Erythroblast (primary cell): ENCODE results near the gene BET1L.
"Not testable (repeated sequence)": the region's sequence is repeated elsewhere in the genome, so short reads cannot be mapped to it uniquely, and the experiment has no call there.

Source experiments
- DNase-seq, 2 experiments: peaks; one replicate each; lab custom pipeline; 2025; lab: John Stamatoyannopoulos, UW
- GATA1 ChIP-seq: IDR thresholded peaks from 2 replicates; pipeline ENCODE4 v1.6.1; 2011; ENCODE audit warnings: low read depth, mild to moderate bottlenecking, control low read depth, low read length, moderate library complexity
- POLR2A ChIP-seq: IDR thresholded peaks from 2 replicates; pipeline ENCODE4 v1.6.1; 2011; ENCODE audit warnings: mild to moderate bottlenecking, low read length

Gene BET1L

DNA sequence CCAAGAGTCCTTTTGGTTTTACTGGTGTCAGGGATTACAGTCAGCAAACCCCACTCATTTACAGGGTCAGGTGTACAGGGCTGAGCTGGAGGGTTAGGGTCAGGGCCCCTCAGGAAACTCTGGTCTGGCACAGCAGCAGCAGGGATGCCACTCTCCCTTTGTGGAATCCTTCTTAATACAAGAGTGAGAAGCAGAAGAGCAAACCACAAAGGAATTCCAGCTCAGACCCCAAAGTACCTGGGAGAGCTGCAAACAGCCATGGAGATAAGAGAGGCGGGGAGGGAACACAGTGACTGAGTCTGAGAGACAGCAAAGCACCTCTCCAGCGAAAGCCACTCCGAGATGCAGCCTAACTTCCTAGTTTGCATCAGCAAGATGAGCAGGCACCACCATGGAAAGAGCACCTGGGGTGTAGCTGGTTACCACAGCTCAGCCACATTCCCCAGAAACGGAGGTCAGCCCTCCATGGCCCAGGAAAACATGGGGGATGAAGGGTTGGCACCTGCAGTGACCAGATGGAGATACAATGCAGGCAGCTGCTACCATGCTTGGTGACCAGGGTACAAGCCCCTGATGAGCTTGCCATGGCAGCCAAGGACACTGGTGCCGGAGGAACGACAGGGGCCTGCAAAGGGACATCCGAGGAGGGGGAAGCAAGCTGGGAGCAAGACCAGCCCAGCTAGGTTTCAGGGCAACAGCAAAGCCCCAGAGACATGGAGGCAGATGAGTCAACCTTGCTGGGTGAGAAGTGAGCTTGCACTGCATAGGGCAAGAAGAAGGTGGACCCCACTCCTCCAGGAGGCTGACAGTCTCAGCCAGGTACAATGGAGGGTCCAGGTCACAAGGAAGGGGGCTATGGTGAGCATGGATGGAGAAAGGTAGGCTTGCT, 3.9 kb downstream of the BET1L start:
- TF ChIP-seq GATA1 (no peak), POLR2A (peak; percentile 6)
- no peak for DNase-seq

DNA sequence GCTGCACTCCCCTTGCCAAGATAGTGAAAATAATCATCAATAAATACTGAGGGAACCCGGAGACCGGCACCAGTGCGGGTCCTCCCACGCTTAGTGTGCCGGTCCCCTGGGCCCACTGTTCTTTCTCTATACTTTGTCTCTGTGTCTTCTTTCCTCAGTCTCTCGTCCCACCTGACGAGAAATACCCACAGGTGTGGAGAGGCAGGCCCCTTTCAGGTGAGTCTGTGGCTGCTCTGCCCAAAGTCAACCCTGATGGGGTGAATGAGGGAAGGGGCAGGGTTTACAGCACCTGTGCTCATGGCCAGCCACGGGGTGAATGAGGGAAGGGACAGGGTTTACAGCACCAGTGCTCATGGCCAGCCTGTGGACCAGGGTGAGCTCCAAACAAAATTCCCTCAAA, 4.7 kb downstream of the BET1L start:
- TF ChIP-seq POLR2A: no peak
- no peak for DNase-seq

DNA sequence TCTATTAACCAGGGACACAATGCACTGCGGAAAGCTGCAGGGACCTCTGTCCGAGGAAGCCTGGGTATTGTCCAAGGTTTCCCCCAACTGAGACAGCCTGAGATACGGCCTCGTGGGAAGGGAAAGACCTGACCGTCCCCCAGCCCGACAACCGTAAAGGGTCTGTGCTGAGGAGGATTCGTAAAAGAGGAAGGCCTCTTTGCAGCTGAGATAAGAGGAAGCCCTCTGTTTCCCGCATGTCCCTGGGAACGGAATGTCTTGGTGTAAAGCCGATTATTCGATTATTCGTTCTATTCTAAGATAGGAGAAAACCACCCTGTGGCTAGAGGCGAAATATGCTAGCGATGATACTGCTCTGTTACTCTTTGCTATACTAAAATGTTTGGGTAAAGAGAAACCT, 5.2 kb downstream of the BET1L start:
- DNase-seq: no peak
- peak; percentile 17 for TF ChIP-seq POLR2A
- TF ChIP-seq GATA1: no peak

DNA sequence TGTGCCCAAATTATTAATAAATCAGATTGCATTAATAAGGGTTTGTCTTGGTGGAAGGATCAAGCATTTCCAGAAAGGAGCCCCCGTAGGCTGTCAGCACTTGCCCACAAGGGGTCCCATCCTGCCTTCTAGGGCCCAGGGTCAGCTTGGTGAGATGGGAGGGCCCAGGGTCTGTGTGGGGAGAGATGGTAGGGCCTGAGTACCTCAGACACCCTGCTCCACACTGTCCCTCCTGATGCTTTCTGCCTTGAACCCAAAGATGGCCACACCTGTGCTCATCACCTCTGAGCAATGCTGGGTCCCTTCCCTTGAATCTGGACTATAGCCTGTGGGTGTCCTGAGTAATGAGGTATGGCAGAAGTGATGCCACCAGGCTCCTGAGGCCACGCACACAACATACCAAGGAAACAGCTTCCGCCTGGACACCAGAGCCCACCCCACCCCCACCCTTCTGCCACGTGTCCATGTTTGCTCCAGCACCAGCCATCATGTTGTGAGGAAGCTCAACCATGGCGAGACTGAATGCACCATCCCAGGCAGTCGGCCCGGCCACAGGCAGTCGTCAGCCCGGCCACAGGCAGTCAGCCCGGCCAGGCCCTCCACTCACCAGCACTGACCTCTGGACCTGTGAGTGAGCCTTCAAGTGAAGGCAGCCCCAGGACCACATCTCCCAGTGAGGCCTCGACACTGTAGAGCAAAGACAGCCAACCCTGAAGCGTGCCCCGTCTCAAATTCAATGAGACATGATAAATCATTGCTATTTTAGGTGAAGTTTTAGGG, 6.8 kb downstream of the BET1L start:
- TF ChIP-seq GATA1 (no peak), POLR2A (no peak)
- DNase-seq: no peak

DNA sequence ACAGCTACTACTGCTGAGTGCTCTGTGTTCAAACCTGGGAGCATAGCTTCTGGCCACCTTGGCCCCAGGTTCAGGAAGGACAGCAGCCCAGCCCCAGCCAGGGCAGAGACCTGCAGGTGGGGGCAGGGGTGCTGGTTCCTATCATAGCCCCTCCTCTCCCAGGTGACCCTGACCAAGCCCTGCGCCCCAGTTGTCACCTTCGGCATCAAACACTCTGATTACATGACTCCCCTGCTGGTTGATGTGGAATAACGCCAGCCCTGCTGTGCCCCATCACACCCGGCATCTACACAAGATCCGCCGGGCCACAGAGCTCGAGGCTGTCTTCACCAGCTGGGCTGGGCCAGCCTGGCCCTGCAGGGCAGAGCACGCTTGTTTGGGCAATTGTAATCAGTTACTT, 7.4 kb downstream of the BET1L start:
- no peak for DNase-seq
- no peak for TF ChIP-seq POLR2A
- no peak for TF ChIP-seq GATA1

DNA sequence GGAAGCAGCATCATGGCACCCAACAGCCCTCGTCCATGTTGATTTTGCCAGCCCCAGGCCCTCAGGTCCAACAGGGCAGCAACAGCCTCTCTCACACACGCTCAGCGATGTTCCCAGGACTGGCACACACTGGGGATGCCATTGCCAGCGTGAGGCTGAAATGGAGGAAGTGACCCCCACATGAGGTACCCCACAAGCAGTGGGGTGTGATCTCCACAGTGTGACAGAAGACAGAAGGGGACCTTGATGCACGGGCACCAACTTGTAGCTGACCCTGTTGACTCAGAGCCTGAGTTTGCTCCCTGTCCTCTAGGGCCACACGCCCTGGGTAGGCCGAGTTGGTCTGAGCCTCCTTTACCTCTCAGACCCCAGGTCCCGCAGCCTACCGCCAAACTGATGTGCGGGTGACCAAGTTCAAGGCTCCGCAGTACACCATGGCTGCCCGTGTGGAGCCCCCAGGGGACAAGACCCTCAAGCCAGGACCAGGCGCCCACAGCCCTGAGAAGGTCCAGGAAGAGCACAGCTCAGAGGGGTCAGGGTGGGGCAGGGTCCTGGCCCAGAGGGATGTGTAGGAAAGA, 8.1 kb downstream of the BET1L start:
- no peak for TF ChIP-seq POLR2A
- no peak for TF ChIP-seq GATA1

DNA sequence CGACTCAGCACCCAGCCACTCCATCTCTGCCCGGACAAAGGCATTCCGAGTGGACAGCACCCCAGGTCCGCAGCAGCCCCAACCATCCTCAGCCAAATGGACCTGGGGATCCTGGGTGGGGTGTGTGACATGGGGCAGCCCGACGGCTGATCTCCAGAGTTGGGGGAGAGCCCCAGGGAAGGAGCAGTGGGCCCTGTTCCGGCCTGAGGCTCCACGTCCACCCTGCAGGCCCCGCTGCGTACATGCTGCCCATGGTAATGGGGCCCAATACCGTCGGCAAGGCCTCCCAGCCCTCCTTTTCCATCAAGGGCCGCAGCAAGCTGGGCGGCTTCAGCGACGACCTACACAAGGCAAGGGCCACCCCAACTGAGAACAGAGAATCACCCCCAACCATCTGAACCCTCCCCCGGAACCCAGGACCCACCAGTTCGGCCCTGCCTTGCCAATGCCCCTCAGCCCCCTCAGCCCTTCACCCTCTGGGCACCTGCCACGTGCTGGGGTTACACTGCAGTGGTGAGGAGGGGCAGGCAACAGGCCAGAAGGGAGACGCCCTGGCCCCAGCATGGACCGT, 8.9 kb downstream of the BET1L start:
- DNase-seq: no peak
- TF ChIP-seq POLR2A: no peak
- no peak for TF ChIP-seq GATA1

More for the DNA sequence above, 8.1 kb downstream of the BET1L start:
- no peak for DNase-seq

DNA sequence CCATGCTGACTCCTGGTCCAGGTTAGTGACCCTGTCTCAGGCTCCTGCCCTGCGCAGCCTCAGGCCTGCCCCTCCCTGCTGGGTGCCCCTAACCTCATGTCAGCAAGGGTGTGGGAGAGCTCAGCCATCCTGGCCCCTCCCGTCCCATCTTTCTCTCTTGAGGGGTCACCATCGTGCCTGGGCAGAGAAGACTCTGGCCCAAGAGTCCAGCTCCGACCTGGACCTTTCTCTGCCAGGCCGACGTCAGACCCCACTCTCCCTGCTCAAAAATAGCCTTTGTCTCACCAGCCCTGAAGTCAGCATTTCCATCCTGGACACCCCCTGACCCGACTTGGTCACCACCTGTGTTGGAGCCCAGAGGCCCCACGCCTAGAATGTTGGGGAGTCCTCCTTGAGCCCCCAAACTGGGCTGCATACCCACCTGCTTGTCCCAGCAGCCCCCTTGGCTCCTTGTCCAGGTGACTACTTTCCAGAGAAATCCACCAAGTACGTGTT, 9.4 kb downstream of the BET1L start:
- TF ChIP-seq GATA1: no peak
- no peak for TF ChIP-seq POLR2A
- DNase-seq: no peak

DNA sequence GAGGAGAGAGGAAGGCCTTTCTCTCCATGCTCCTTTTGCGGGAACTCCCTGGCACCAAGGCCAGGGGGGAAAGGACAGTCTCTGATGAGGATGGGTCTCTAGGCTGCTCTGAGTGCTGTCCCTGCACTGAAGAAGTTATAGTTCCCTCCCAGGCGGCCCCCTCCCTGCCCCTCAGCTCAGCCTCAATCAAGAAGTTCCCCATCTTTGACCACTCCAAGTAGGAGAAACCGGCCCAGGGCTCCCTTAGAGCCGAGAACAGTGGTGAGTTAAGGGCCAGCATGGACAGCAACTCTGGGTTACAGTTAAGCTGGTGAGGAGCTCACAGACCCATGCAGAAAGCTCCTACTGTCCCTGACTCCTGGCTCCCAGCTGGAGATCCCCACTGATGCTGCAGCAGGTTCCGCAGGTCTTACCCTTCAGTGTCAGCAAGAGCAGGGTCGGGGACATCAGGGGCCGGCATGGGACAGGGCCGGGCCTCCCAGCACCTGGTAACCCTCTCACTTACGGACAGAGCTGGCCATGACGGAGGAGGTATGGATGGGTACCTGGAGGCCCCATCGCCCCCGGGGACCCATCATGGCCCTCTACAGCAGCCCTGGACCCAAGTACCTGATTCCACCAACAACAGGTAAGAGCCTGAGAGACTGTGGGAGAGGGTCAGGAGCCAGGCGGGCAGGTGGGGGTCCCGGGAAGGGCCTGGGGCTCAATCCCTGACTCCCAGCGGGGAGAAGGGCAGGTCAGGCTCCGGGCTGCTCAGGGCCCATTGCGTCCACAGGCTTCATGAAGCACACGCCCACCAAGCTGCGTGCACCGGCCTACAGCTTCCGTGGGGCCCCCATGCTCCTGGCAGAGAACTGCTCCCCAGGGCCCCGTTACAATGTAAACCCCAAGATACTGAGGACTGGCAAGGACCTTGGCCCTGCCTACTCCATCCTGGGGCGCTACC, 10.1 kb downstream of the BET1L start:
- TF ChIP-seq GATA1 (no peak), POLR2A (no peak)
- DNase-seq: no peak

DNA sequence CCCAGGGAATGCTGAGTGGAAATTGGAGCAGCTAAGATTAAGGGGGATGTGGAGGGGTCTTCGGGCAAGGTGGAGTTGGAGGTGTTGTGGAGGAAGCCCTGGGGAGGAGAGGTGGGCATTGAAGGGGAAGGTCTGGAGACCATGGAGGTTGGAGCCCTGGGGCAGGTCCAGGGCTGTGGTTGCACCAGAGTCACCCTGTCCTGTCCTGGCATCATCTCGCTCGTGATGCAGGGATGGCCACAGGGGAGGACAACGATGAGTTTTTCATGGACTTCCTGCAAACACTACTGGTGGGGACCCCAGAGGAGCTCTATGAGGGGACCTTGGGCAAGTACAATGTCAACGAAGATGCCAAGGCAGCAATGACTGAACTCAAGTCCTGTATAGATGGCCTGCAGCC, 13.7 kb downstream of the BET1L start:
- DNase-seq: not testable (repeated sequence)

DNA sequence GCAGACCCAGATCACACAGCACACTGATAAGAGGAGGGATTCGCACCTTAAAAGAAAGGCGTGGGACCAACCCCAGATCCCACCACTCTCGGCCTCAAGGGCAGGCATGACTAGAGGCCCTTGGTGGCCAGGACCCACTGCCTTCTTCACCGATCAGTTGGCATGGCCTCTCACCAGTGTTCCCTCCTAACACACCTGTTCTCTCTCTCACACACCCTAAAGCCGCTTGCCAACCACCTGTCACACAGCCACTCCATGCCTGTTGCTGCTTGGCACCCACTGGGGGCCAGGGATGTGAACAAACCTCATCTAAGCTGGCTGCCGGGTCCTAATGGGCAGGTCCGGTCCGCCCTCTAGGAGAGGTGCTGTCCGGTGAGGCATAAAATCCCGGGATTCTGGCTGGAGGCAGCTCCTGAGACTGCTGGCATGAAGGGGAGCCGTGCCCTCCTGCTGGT, 14.5 kb downstream of the BET1L start, which contains the start of gene SCGB1C1:
Gene SCGB1C1, plus strand, starts transcription at position 405 of the 455 bp plus-strand sequence. Its CDS starts 22 bp downstream, at position 427.
- not testable (repeated sequence) for DNase-seq

DNA sequence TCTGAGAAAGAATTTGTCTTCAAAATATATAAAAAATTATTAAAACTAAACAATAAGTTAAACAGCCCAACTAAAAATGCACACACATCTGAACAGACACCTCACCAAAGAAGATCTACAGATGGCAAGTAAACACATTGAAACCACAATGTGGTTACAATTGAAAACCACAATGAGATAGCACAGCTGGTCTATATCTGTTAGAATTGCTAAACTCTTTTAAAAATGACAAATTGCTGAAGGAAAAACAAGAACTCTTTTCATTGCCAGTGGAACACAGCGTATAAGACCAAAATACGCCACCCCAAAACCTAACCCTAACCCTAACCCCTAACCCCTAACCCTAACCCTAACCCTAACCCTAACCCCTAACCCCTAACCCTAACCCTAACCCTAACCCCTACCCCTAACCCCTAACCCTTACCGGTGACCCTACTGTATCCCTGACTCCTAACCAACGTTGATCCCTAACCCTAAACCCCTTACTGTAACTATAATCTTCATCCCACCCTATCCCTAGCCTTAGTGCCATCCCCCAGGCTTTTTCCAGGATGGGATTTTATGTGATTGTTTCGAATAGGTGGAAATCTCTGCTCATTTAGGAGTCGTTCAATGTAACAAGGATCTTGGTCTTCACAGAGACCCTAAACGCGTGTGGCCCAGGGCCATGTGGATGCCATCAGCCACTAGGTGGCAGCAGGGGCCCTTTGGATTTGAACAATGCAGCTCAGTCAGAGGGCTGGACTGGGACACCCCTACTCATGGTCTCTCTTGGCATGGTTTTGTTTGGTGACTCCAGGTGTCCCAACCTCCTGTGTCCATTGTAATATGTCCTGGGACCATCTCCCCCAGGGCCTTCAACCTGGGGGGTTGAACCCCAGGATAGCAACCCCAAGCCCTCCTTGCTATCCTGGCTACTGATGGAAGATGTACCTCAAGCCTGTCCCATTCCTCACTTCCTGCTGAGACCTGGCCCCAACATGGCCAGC, 15.4 kb downstream of the BET1L start:
- DNase-seq: not testable (repeated sequence)

DNA sequence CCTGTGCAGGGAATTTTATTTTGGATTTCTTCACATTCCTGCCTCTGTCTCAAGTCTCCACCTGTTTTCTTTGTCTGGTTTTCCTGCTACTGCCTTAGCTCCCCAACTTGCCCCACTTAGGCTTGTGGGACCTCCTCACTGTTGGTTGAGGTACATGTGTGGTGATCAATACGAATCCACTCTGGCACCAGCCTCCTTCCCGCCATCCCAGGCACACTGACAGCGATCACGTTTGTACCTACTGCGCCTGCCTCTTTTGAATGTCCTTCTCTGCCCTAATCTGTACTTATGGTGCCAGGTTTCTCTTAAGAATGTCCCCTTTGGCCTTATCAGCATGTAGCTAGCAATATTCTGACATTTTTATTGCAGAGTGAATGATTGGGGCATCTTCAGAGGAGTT, 16.7 kb downstream of the BET1L start:
- not testable (repeated sequence) for DNase-seq

DNA sequence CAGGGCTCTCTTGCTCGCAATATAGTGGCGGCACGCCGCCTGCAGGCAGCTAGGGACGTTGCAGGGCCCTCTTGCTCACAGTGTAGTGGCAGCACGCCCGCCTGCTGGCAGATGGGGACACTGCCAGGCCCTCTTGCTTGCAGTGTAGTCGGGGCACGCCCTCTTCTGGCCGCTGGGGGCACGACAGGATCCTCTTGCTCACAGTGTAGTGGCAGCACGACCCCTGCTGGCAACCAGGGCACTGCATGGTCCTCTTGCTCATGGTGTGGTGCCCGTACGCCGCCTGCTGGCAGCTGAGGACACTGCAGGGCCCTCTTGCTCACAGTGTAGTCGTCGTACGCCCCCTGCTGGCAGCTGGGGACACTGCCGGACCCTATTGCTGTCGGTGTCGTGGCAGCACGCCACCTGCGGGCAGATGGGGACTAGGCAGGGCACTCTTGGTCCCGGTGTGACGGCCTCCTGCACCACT, 17.3 kb downstream of the BET1L start:
- not testable (repeated sequence) for DNase-seq

DNA sequence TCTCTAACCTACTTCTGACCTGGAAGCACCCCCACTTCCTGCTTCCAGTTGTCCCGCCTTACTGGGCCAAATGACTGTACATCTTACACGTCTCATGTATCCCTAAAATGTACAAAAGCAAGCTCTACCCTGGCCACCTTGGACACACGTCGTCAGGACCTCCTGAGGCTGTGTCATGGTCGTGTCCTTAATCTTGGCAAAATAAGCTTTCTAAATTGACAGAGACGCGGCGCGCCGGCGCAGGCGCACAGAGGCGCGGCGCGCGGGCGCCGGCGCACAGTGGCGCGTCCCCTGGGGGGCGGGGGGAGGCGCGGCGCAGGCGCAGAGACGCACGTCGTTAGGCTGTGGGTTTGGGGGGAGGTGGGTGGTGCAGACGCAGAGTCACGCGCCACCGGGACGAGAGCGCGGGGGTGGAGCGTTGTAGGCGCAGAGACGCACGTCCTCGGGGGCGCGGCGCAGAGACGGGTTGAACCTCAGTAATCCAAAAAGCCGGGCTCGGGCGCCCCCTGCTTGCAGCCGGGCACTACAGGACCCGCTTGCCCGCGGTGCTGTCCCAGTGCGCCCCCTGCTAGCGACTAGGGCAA, 17.9 kb downstream of the BET1L start:
- not testable (repeated sequence) for DNase-seq

DNA sequence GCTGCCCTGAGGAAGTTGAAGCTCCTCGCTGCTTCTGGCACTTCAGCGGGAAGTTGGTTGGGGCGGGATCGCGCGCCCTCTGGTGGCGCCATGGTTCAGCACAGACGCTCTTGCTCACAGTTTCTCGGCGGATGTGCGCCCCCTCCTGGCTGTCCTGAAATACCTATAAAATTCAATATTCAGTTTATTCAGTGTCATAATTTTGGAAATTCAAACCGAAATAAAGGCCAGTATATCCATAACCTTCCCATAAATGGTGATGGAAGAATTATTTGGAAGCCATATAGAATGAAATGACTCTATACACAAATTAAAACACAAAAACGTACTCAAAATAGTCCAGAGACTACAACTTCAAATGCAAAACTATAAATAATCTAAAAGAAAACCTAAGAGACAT, 27.0 kb downstream of the BET1L start:
- DNase-seq: not testable (repeated sequence)
